HG02610 (cell line): Measurements from ENCODE around the gene SMIM38.

Source experiments
- ATAC-seq: cut with Tn5 transposase; IDR thresholded peaks from one replicate; pipeline ENCODE4 v1.9.1; 2021; ENCODE audit warnings: mild to moderate bottlenecking, moderate library complexity; ENCODE audit not compliant: unreplicated experiment

Gene SMIM38

GRCh38 chr11:69178819-69179482 is 23.2 kb downstream of the SMIM38 start:
- ATAC-seq, result no peak

- no peak for ATAC-seq
These were observed 24.5 kb downstream of the SMIM38 start for GRCh38 chr11:69180226-69180625.

GRCh38 chr11:69180726-69181125 is 25.0 kb downstream of the SMIM38 start:
- no peak for ATAC-seq

GRCh38 chr11:69183613-69184012 is 27.9 kb downstream of the SMIM38 start:
- ATAC-seq, result peak; percentile 48

GRCh38 chr11:69186316-69187260 is 30.9 kb downstream of the SMIM38 start:
- ATAC-seq, result no peak

GRCh38 chr11:69187540-69188065 is 31.9 kb downstream of the SMIM38 start:
- no peak for ATAC-seq

GRCh38 chr11:69189059-69189458 is 33.3 kb downstream of the SMIM38 start:
- ATAC-seq, result no peak

- no peak for ATAC-seq
These were observed 35.2 kb downstream of the SMIM38 start for GRCh38 chr11:69190796-69191536.

GRCh38 chr11:69192301-69192721 is 36.6 kb downstream of the SMIM38 start:
- ATAC-seq, result no peak

GRCh38 chr11:69193151-69193550 is 37.4 kb downstream of the SMIM38 start:
- ATAC-seq, result no peak

GRCh38 chr11:69193629-69194028 is 37.9 kb downstream of the SMIM38 start:
- ATAC-seq, result no peak

GRCh38 chr11:69194396-69194795 is 38.7 kb downstream of the SMIM38 start:
- no peak for ATAC-seq

- no peak for ATAC-seq
These were observed 39.2 kb downstream of the SMIM38 start for GRCh38 chr11:69194956-69195355.

- ATAC-seq, result no peak
These were observed 40.4 kb downstream of the SMIM38 start for GRCh38 chr11:69195824-69196782.

GRCh38 chr11:69196783-69197169 is 41.0 kb downstream of the SMIM38 start:
- no peak for ATAC-seq

- ATAC-seq, result no peak
These were observed 43.3 kb downstream of the SMIM38 start for GRCh38 chr11:69198891-69199582.

- no peak for ATAC-seq
These were observed 44.0 kb downstream of the SMIM38 start for GRCh38 chr11:69199583-69200315.

- no peak for ATAC-seq
These were observed 44.8 kb downstream of the SMIM38 start for GRCh38 chr11:69200331-69201065.
